NCI-H510A treated with DMSO at 0.1 percent for 48 hours (cell line): ENCODE measurements around the gene VAV2.

Source experiments
- DNase-seq: peaks from one replicate; lab custom pipeline; 2025; lab: John Stamatoyannopoulos, UW

Gene VAV2

GRCh38 chr9:133874060-133874657, 118.0 kb downstream of the VAV2 start:
- peak; percentile 8 for DNase-seq

DNA sequence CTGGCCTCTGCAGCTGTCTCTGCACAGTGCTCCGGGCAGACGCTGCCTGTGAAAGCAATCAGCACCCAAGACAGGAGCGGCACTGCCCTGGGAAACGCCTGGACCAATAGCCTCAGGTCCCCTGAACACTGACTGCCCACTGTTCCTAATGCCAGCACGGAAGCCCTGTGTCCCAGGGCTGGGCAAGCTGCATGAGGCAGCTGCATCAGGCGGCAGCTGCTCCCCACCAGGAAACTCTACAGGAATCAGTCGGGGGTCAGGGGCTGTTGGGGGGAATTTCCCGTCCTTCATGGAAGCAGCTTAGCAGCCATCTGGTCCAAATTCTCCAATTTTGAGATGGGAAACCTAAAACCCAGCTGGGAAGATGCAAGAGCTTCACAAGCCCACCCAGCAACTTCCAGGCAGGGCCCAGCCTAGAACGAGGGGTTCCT, 118.6 kb downstream of the VAV2 start:
- DNase-seq = no peak

- DNase-seq = no peak
These were observed 119.1 kb downstream of the VAV2 start for GRCh38 chr9:133873009-133873408.

DNA sequence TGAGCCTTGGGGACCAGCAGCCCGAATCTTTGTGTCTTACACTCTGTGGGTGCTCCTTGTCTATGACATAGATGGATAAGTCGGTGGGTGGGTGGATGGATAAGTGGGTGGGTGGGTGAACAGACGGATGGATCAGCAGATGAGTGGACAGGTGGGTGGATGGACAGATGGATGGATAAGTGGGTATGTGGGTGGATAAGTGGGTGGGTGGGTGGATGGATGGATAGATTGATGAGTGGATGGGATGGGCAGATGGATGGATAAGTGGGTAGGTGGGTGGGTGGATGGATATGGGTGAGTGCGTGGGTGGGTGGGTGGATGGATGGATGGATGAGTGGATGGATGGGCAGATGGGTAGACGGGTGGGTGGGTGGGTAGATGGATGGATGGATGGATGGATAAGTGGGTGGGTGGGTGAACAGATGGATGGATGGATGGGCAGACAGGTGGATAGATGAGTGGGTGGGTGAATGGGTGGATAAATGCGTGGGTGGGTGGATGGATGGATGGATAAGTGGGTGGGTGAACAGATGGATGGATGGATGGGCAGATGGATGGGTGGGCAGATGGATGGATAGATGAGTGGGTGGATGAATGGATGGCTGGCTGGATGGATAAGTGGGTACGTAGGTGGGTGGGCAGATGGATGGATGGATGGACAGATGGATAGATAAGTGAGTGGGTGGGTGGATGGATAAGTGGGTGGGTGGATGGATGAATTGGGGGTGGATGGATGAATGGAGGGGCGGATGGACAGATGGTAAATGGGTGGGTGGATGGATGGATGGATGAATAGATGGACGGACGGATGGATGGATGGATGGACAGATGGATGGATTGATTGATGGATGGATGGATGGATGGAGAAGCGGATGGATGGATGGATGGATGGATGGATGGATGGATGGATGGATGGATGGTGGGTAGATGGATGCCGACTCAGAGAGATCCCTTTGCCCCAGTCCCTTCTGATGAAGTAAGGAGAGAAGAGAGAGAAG, 121.2 kb downstream of the VAV2 start:
- no peak for DNase-seq

- no peak for DNase-seq
These were observed 122.3 kb downstream of the VAV2 start for GRCh38 chr9:133869674-133870405.

DNA sequence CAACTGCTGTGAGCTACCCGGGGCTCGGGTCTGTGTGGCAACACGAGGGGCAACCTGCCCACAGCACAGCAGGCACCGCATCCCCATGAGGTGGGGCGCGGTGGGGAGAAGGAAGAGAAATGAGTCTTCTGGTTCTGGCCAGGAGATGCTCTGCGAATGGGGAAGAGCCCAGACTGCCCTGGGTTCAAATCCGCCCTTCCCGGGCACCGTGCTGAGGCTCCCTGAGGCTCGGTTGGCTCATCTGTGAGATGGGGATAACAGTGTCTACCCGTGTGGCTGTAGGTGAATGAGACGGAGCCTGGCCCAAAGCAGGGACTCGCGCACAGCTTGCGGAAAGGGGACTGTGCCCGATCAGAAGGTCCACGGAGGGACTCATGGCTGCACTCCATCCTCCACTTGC, 123.9 kb downstream of the VAV2 start:
- DNase-seq = no peak

DNA sequence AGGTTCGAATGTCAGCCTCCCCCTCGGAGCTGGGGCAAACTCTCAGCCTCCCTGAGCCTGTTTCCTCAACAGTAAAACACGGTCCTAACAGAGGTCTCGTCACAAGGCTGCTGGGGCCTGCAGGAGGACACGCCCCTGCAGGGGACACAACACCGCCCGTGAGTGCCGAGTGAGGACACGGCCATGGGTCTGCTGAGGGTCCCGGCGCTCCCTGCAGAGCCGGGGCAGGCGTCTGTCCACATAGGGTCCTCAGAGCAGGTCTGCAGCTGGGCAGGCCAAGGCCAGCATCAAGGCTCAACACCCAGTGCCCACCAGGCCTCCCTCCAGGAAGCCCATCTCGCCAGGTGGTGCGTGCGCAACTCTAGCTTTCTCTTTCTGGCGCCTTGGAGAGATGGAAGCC, 125.2 kb downstream of the VAV2 start:
- DNase-seq = no peak

GRCh38 chr9:133864011-133864410, 128.1 kb downstream of the VAV2 start:
- no peak for DNase-seq

DNA sequence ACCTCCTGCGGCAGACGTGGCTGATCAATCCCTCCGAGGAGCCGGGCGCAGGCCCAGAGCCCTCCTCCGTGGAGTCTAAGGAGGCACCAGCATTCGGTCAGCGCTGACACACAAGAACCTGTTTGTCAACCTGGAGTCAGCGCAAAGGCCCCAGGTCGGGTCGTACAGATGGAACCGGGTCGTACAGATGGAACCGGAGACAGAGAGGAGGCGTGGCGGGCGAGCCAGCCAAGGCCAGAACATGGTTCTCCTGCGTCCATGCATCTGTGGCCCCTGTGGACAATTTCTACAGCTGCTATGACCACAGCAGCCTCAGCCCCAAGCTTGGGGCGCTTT, 128.9 kb downstream of the VAV2 start:
- no peak for DNase-seq

DNA sequence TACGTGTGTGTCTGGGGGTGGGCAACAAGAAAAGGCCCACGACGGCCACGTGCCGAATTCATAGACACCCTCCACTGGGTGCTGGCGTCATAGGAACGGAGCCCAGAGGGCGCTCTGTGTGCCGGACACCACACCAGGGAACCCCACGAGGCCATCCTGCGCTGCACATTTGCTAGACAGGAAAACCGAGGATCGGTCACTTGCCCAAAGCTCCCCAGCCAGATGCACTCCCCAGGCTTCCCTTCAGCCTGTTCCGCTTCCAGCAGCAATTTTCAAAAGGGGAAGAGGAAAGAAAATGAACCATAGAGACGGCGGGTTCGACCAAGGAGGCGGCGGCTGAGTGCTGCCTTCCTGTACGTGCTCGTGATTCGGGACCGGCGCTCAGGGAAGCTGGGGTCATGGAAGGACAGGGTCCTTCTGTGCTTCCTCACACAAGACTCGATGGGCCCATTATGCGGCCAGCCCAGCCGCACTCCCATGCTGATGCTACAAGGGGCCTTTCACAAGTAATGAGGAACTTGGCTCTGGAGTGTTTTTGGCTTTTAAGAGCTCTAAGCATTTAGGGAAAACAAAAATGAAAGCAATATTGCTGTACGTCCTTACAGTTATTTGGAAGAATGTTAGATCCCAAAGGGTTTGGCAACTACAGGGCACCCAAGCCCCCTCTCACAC, 129.4 kb downstream of the VAV2 start:
- DNase-seq = no peak

DNA sequence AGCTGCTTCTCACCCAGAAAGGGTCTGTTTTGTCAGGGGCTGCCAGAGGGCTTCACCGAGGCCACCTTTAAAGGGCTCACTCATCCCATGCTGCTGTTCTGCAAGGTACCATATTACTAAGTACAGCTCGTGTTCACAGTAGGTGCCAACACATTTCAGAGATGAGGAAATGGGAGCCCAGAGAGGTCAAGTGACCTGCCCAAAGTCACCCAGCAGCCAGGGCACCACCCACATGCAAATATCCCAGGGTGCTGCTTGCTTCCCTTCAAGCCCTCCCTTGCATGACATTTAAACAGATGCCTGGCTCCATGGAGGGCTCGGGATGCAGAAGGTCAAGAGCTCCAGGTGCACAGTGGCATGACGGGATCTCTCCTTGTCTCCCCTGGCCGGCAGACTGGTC, 130.4 kb downstream of the VAV2 start:
- DNase-seq = no peak

DNA sequence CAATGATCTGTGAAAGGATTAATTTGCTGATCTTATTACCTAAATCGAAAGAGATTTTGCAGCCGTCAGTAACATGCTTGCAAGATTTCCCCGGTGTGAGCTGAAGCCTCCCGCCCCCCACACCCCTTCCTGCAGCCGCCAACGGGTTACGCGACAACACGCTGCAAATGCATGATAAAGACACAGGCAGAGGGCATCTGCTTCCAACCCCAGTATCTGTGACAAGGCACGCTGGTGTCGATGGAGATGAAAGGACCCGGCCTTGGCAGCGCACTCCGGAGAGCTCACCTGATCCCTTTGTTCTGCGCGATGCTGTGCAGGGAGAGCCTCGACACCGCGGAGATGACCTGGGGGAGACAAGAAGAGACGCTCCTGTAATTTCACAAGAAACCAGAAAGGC, 131.0 kb downstream of the VAV2 start:
- DNase-seq = no peak

DNA sequence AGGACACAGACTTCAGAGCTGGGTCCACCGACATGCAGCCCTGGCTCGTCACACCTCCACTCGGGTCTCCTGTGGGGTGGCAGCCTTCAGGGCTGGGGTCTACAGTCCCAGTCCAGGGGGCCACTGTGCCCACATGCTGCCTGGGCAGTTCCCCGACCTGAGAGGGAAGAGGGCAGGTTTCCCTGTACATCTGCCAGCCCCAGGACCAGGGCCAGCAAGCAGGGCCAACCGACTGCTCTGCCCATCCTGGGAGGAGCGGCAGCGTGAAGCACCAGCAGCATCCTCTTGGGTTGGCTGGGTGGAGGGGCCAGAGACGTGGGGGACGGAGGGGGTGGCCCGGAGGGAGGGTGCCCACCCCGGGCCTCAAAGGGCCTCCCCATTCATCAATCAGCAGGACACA, 133.4 kb downstream of the VAV2 start:
- no peak for DNase-seq

DNA sequence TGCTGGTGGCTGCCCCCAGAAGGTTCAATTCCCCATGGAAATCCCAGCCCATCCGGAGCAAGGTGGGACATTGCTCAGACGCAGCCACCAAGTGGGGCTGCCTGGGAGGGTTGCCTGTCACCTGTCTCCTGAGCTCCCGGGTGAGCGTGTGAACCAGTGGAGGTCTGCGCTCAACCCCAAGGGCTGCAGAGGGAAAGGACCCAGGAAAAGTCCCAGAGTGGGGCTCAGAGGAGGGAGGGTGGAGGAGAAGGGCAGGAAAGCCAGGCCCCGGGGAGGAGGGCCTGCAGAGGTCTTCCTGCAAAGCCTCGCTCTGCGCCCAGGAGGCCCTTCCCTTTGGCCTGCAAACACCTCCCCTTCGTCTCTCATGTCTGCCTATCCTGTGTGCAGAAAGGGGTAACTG, 134.5 kb downstream of the VAV2 start:
- no peak for DNase-seq

DNA sequence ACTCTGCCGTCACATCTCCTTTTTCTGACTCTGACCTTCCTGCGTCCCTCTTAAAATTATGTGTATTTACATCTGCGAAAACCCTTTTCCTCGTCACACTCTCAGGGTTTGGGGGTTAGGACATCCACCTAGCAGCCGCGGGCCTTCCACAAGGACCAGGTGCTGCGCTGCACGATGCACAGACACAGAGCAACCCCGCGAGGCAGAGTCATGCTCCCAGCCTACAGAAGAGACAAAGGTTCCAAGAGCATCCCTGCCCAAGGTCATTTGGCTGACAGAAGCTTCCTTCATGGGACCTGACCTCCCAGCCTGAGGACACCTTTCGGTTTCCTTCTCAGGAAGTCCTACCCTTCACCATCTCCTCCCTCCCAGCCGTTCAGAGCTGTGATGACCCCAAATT, 135.3 kb downstream of the VAV2 start:
- DNase-seq = no peak

- no peak for DNase-seq
These were observed 136.2 kb downstream of the VAV2 start for GRCh38 chr9:133855802-133856521.

DNA sequence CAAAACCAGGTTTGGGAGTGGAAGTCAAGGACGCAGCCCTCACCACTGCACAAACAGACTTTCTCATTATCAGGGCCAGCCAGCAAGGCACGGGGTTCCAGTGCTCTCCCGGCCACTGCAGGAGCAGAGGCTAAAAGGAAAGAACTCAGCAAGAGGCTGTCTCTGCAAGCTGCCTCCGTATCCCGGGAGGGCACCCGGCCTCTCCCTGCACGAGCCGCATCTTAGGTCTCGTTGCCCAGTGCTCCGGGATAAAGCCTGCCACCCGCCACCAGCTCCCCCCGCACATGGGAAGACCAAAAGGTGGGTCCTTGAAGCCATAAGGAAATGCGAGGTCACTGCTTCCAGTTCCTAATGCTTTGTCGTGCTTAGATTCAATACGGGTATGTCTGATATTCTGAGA, 136.8 kb downstream of the VAV2 start:
- no peak for DNase-seq

- no peak for DNase-seq
These were observed 137.4 kb downstream of the VAV2 start for GRCh38 chr9:133854765-133855164.

GRCh38 chr9:133854048-133854447, 138.1 kb downstream of the VAV2 start:
- DNase-seq = no peak

DNA sequence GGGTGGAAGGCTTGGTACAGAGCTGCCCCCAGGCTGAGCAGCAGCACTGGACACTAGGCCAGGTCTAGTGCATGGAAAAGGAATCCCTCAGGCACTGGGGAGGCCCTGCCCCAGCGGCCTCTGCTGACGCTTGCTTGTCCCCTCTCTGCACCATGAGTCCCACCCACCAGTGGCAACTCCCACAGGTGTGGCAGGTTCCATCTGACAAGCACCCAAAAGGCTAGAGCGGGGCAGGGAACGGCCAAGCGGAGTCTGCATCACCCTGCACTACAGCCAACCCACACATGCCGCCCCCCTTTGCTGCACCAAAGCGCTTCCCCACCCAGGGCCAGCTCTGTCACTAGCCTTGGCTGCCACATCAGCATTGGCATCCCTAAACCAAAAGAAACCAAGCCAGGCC, 138.8 kb downstream of the VAV2 start:
- DNase-seq = no peak

DNA sequence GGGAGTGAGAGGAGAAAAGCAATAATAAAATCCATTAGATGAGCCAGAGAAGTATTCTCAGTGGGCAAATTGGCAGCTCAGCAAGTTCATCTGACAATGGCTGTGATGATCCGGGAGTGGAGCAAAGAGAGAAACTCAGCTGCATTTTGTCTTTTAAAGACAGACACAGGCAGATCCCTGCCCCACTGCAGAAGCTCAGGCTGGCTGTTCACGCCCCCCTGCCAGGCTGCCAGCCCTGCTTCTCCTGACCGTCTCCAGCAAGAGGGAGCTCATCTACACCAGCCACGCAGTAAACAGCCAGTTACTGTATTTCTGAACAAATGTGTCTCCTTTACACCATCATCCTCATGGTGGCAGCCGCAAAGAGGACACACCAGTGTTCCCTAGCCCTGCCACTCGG, 139.7 kb downstream of the VAV2 start:
- DNase-seq = no peak

- no peak for DNase-seq
These were observed 140.4 kb downstream of the VAV2 start for GRCh38 chr9:133851693-133852092.
